OCI-LY3 (cell line): ENCODE measurements around the gene SAMD4A.

Experiments used
- H2AFZ ChIP-seq: fragments of 200-600, 300-600 bp; shearing (Covaris generic); 2 replicates; pipeline ENCODE4 v1.6.0; 2014; ENCODE audit warnings: antibody characterized with exemption, low read depth, low read length
- H3K27ac ChIP-seq: fragments of 200-600, 300-600 bp; sonication (generic); 2 replicates; pipeline ENCODE4 v1.5.1; 2014; ENCODE audit warnings: mild to moderate bottlenecking, low read length, moderate library complexity, mixed read lengths
- H3K27me3 ChIP-seq: fragments of 200-600, 300-600 bp; sonication (generic); 2 replicates; pipeline ENCODE4 v1.6.1; 2014; ENCODE audit warnings: low read depth, low read length, mixed read lengths
- H3K36me3 ChIP-seq: fragments of 200-600, 300-600 bp; sonication (generic); replicated peaks from 2 replicates; pipeline ENCODE3; 2014; ENCODE audit warnings: low read depth, low read length, mixed read lengths
- H3K4me1 ChIP-seq: fragments of 300-600, 200-600 bp; sonication (generic); 2 replicates; pipeline ENCODE4 v1.6.1; 2014; ENCODE audit warnings: low read length, mixed read lengths
- H3K4me2 ChIP-seq: fragments of 200-600, 300-600 bp; sonication (generic); 2 replicates; pipeline ENCODE4 v1.6.1; 2014; ENCODE audit warnings: low read length, mixed read lengths
- H3K4me3 ChIP-seq: fragments of 300-600, 200-600 bp; sonication (generic); 2 replicates; pipeline ENCODE4 v1.5.1; 2014; ENCODE audit warnings: antibody characterized with exemption, mild to moderate bottlenecking, low read length, moderate library complexity
- H3K79me2 ChIP-seq: fragments of 300-600, 200-600 bp; shearing (Covaris generic); 2 replicates; pipeline ENCODE4 v1.6.1; 2014; ENCODE audit warnings: mild to moderate bottlenecking, low read length, mixed read lengths
- H3K9ac ChIP-seq: fragments of 300-600, 200-600 bp; shearing (Covaris generic); 2 replicates; pipeline ENCODE4 v1.6.0; 2014; ENCODE audit warnings: mild to moderate bottlenecking, low read length, moderate library complexity
- H3K9me3 ChIP-seq: fragments of 200-600, 300-600 bp; shearing (Covaris generic); 2 replicates; pipeline ENCODE4 v1.6.1; 2014; ENCODE audit warnings: low read length, mixed read lengths; ENCODE audit not compliant: insufficient read depth
- H4K20me1 ChIP-seq: fragments of 200-600, 300-600 bp; sonication (generic); 2 replicates; pipeline ENCODE4 v1.6.1; 2016; ENCODE audit warnings: low read length, mixed read lengths; ENCODE audit not compliant: insufficient read depth
- CTCF ChIP-seq: fragments of 200-600, 300-600 bp; sonication (generic); IDR thresholded peaks from 2 replicates; pipeline ENCODE4 v1.5.1; 2014; ENCODE audit warnings: antibody characterized with exemption, low read length, low read depth
- EZH2phosphoT487 ChIP-seq: fragments of 200-600 bp; shearing (Covaris generic); IDR thresholded peaks from 2 replicates; pipeline ENCODE4 v1.6.1; 2018; ENCODE audit warnings: antibody characterized with exemption, mixed run types, low read depth

Gene SAMD4A

GRCh38 chr14:54682578-54682977 is 115.7 kb downstream of the SAMD4A start:
- Histone ChIP-seq H4K20me1 (no peaks in the 10 kb centered on the region), H3K9ac (no peak overlapping the region), H3K4me1 (peaks cover 5% of the 10 kb centered on the region; the same call in 1 of the 2 replicates), H3K36me3 (no peaks in the 10 kb centered on the region), H3K79me2 (no peaks in the 10 kb centered on the region), H3K27me3 (peaks cover 3% of the 10 kb centered on the region; the same call in 1 of the 2 replicates), H3K4me2 (no peak overlapping the region), H3K9me3 (no peaks in the 10 kb centered on the region), H3K4me3 (no peak overlapping the region), H3K27ac (no peak overlapping the region), H2AFZ (no peak overlapping the region)
- TF ChIP-seq CTCF: no peak
- no peak for TF ChIP-seq EZH2phosphoT487

- H3K79me2 ChIP-seq: no peaks in the 10 kb centered on the region
- H3K4me3 ChIP-seq: no peak overlapping the region
- H3K27me3 ChIP-seq: 0 out of 2 replicates have a peak, but pooled peaks cover 10% of the 10 kb centered on the region
- no peaks in the 10 kb centered on the region for H3K9me3 ChIP-seq
- no peak overlapping the region for H2AFZ ChIP-seq
- no peak overlapping the region for H3K9ac ChIP-seq
- no peaks in the 10 kb centered on the region for H4K20me1 ChIP-seq
- H3K4me1 ChIP-seq: peaks cover 5% of the 10 kb centered on the region; the same call in 1 of the 2 replicates
- no peak for TF ChIP-seq CTCF
- TF ChIP-seq EZH2phosphoT487: no peak
- no peak overlapping the region for H3K4me2 ChIP-seq
- no peaks in the 10 kb centered on the region for H3K36me3 ChIP-seq
- H3K27ac ChIP-seq: no peak overlapping the region
Observed at GRCh38 chr14:54683882-54684794, 117.2 kb downstream of the SAMD4A start.

DNA sequence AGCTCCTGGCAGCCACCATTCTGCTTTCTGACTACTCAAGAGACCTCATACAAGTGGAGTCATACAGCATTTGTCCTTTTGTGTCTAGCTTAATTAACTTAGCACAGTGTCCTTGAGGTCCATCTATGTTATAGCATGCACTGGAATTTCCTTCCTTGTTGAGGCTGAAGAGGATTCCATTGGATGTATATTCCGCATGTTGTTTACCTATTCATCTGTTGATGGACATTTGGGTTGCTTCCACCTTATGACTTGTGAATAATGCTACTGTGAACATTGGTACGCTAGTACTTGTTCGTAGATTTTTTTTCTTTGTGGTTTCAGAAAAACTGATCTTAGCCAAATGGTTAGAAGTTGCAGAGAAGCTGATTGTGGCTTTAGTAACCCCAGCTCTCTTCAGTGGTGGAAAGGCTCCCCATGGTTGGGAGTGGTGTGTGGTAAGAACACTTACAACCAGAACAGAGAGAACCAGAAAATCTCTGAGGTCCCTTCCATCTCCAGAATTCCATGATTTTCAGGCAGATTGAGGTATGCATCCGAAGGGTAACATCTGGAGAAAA is 118.4 kb downstream of the SAMD4A start:
- no peak overlapping the region for H2AFZ ChIP-seq
- H3K4me2 ChIP-seq: no peak overlapping the region
- H3K79me2 ChIP-seq: no peaks in the 10 kb centered on the region
- TF ChIP-seq EZH2phosphoT487: no peak
- no peak for TF ChIP-seq CTCF
- no peak overlapping the region for H3K27ac ChIP-seq
- H3K36me3 ChIP-seq: no peaks in the 10 kb centered on the region
- no peak overlapping the region for H3K4me3 ChIP-seq
- peaks cover 5% of the 10 kb centered on the region; the same call in 1 of the 2 replicates for H3K4me1 ChIP-seq
- no peaks in the 10 kb centered on the region for H4K20me1 ChIP-seq
- no peaks in the 10 kb centered on the region for H3K9me3 ChIP-seq
- H3K9ac ChIP-seq: no peak overlapping the region
- H3K27me3 ChIP-seq: 0 out of 2 replicates have a peak, but pooled peaks cover 10% of the 10 kb centered on the region

DNA sequence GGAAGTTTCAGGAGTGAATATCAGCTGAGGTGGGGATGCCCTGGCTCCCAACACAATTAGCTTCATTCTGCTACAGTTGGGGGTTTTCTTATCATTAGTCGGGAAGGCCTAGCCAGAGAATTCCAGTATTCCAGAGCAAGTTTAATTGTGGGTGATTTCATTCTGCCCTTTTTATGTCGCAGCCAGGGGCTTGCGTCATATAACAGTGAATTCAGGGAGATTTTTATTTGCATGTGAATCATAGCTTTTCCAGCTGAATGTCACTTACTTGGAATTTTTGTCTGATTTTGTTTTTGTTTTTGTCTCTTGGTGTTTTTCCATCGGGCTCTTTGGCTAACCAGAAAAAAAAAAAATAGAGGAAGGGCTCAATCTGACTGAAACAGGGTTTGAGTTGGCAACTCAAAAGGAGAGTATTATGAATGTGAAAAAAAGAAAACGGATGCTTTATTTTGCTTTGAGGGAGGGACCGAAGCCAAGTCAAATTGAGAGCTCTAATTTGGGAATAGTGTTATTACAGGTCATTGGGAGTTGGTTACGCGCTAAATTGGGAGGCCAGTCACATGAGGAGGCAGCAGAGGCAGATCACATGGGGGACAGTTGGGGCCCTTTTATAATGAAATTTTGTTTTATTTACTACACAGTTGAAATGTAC is 119.4 kb downstream of the SAMD4A start:
- no peaks in the 10 kb centered on the region for H4K20me1 ChIP-seq
- peaks cover 5% of the 10 kb centered on the region; the same call in 1 of the 2 replicates for H3K4me1 ChIP-seq
- TF ChIP-seq EZH2phosphoT487 (no peak), CTCF (no peak)
- H3K9me3 ChIP-seq: no peaks in the 10 kb centered on the region
- no peak overlapping the region for H3K27ac ChIP-seq
- 0 out of 2 replicates have a peak, but pooled peaks cover 10% of the 10 kb centered on the region for H3K27me3 ChIP-seq
- no peak overlapping the region for H3K4me3 ChIP-seq
- H3K4me2 ChIP-seq: no peak overlapping the region
- H3K79me2 ChIP-seq: no peaks in the 10 kb centered on the region
- no peak overlapping the region for H2AFZ ChIP-seq
- H3K9ac ChIP-seq: no peak overlapping the region
- no peaks in the 10 kb centered on the region for H3K36me3 ChIP-seq
